Fibroblast of lung (primary cell): Measurements from ENCODE around the gene SELPLG. TPM values are rescaled to one million over a fixed set of nuclear protein-coding genes. Genes with fewer than 3 reads are reported as not detected.

Experiments
- DNase-seq, 2 donors: peaks; one replicate each; pipeline versions ENCODE4 v3.0.0 to v3.0.0-alpha.2; 2010; ENCODE audit warnings: low read depth in 2 of 2
- H2AFZ ChIP-seq: 2 replicates; pipeline ENCODE4 v1.5.1; 2012; ENCODE audit warnings: low read length, control low read depth, inconsistent platforms
- H3K27ac ChIP-seq: 2 replicates; pipeline ENCODE4 v1.5.1; 2011; ENCODE audit warnings: low read length, control low read depth; ENCODE audit not compliant: insufficient read depth
- H3K27me3 ChIP-seq: 2 replicates; pipeline ENCODE4 v1.5.1; 2011; ENCODE audit warnings: mild to moderate bottlenecking, low read length; ENCODE audit not compliant: control insufficient read depth, insufficient read depth
- H3K36me3 ChIP-seq: 2 replicates; pipeline ENCODE4 v1.5.1; 2011; ENCODE audit warnings: low read length; ENCODE audit not compliant: control insufficient read depth, insufficient read depth
- H3K4me1 ChIP-seq: 2 replicates; pipeline ENCODE4 v1.5.1; 2011; ENCODE audit warnings: low read length; ENCODE audit not compliant: control insufficient read depth, insufficient read depth; ENCODE audit errors: extremely low read depth
- H3K4me2 ChIP-seq: 2 replicates; pipeline ENCODE4 v1.5.1; 2011; ENCODE audit warnings: low read length, control low read depth; ENCODE audit not compliant: insufficient read depth; ENCODE audit errors: extremely low read depth
- H3K4me3 ChIP-seq, 4 experiments: fragments of 200-600 bp in 1 of 4; sonication (generic) in 1 of 4; replicated peaks in 1 of 4; 2 replicates each; pipeline ENCODE4 v1.5.1; 2011 to 2016; ENCODE audit warnings: low read length in 4 of 4, low read depth in 3 of 4, mild to moderate bottlenecking in 3 of 4, control low read depth in 2 of 4, inconsistent platforms in 1 of 4, mixed read lengths in 1 of 4; ENCODE audit not compliant: insufficient read depth in 1 of 4; ENCODE audit errors: control extremely low read depth in 1 of 4
- H3K79me2 ChIP-seq: 2 replicates; pipeline ENCODE4 v1.5.1; 2012; ENCODE audit warnings: mild to moderate bottlenecking, low read length, inconsistent platforms; ENCODE audit not compliant: control insufficient read depth, insufficient read depth
- H3K9ac ChIP-seq: 2 replicates; pipeline ENCODE4 v1.5.1; 2011; ENCODE audit warnings: mild to moderate bottlenecking, low read length, control low read depth; ENCODE audit not compliant: insufficient read depth
- H3K9me3 ChIP-seq: 2 replicates; pipeline ENCODE4 v1.5.1; 2012; ENCODE audit warnings: low read depth, low read length; ENCODE audit not compliant: control insufficient read depth, insufficient read depth
- H4K20me1 ChIP-seq: 2 replicates; pipeline ENCODE4 v1.5.1; 2011; ENCODE audit warnings: low read length; ENCODE audit not compliant: control insufficient read depth, insufficient read depth; ENCODE audit errors: extremely low read depth
- EZH2 ChIP-seq: IDR thresholded peaks from 2 replicates; pipeline ENCODE4 v1.5.1; 2012; ENCODE audit warnings: low read length, control low read depth, mild to moderate bottlenecking; ENCODE audit errors: missing control alignments
- polyA plus RNA-seq, 2 donors: library from polyadenylated mRNA; depleted of rRNA in 1 of 2; stranded (reverse) in 1 of 2; unstranded in 1 of 2; fragments of >200 nt; gene quantifications; 2 replicates each; pipeline ENCODE4 v1.2.1, GENCODE V29; 2011 to 2012; ENCODE audit warnings: missing spikeins in 1 of 2
- total RNA-seq: library from RNA; depleted of rRNA; stranded (reverse); fragments of >200 nt; gene quantifications from 2 replicates; pipeline ENCODE4 v1.2.1, GENCODE V29; 2014
- TF ChIP-seq, protein P1 (sequence below), 2 donors: IDR thresholded peaks in 1 of 2; conservative IDR thresholded peaks in 1 of 2; 1 replicate in 1 of 2; 2 replicates in 1 of 2; pipeline ENCODE4 v1.5.1; 2011 to 2012; ENCODE audit warnings: low read length in 2 of 2, control low read depth in 1 of 2, inconsistent platforms in 1 of 2, low read depth in 1 of 2, mild to moderate bottlenecking in 1 of 2

SELPLG gene
- total and polyA plus RNA-seq, 2 donors (not counting 1 experiment from before 2014, with no cell fraction given), result 1.5 to 3.0 TPM

DNA sequence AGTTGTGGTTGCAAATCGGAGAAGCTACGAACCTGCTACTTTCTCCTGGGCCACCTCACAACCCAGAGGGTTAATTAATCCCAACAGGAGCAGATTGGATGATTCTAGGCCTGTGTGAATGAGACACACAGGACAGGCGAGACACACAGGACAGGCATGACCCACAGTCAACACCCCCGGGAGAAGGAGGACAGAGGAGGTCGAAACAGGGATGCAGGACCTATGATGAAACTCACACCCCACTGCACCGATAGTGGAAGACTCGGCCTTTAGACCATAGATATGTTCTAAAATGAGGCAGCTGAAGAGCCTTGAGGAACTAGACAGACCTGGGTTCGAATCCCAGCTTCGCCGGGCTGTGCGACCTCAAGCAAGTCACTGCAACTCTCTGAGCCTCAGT, 47.4 kb downstream of the SELPLG start:
- TF ChIP-seq, protein P1, sequence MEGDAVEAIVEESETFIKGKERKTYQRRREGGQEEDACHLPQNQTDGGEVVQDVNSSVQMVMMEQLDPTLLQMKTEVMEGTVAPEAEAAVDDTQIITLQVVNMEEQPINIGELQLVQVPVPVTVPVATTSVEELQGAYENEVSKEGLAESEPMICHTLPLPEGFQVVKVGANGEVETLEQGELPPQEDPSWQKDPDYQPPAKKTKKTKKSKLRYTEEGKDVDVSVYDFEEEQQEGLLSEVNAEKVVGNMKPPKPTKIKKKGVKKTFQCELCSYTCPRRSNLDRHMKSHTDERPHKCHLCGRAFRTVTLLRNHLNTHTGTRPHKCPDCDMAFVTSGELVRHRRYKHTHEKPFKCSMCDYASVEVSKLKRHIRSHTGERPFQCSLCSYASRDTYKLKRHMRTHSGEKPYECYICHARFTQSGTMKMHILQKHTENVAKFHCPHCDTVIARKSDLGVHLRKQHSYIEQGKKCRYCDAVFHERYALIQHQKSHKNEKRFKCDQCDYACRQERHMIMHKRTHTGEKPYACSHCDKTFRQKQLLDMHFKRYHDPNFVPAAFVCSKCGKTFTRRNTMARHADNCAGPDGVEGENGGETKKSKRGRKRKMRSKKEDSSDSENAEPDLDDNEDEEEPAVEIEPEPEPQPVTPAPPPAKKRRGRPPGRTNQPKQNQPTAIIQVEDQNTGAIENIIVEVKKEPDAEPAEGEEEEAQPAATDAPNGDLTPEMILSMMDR (conservative IDR thresholded peaks at IDR 0.05 in 1 of 2, IDR thresholded peaks at IDR 0.05 in 1 of 2; ENCODE audit: low read depth in 1 of 2, low read length in 2 of 2), result no peak
- Histone ChIP-seq H3K4me2 (no peak overlapping the region), H3K79me2 (no peaks in the 10 kb centered on the region), H2AFZ (no peak overlapping the region), H3K36me3 (no peaks in the 10 kb centered on the region), H4K20me1 (no peaks in the 10 kb centered on the region), H3K4me1 (peaks cover 10% of the 10 kb centered on the region), H3K9me3 (no peaks in the 10 kb centered on the region), H3K4me3 (no peak overlapping the region), H3K9ac (no peak overlapping the region), H3K27me3 (no peaks in the 10 kb centered on the region), H3K27ac (no peak overlapping the region)
- no peak for DNase-seq

DNA sequence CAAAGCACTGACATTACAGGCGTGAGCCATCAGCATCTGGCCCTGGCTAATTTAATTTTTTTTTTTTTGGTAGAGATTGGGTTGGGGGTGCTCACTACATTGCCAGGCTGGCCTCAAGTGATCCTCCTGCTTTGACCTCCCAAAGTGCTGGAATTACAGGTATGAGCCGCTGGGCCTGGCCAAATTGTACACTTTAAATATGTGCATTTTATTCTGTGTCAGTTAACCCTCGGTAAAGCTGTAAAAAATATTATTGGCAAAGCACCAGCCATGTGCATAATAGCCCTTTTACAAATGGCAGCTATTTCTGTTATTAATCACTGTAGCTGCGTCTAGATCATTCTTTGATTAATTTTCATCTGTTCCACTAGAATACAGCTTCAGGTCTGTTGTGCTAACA, 47.8 kb downstream of the SELPLG start:
- Histone ChIP-seq H3K4me1 (peaks cover 10% of the 10 kb centered on the region), H4K20me1 (no peaks in the 10 kb centered on the region), H3K9ac (no peak overlapping the region), H3K79me2 (no peaks in the 10 kb centered on the region), H3K27me3 (no peaks in the 10 kb centered on the region), H3K9me3 (no peaks in the 10 kb centered on the region), H3K4me2 (no peak overlapping the region), H3K4me3 (no peak overlapping the region), H3K36me3 (no peaks in the 10 kb centered on the region), H2AFZ (no peak overlapping the region), H3K27ac (no peak overlapping the region)
- no peak for TF ChIP-seq EZH2
- TF ChIP-seq, protein P1 (conservative IDR thresholded peaks at IDR 0.05 in 1 of 2, IDR thresholded peaks at IDR 0.05 in 1 of 2; ENCODE audit: low read depth in 1 of 2, low read length in 2 of 2), result no peak
- DNase-seq, result no peak

DNA sequence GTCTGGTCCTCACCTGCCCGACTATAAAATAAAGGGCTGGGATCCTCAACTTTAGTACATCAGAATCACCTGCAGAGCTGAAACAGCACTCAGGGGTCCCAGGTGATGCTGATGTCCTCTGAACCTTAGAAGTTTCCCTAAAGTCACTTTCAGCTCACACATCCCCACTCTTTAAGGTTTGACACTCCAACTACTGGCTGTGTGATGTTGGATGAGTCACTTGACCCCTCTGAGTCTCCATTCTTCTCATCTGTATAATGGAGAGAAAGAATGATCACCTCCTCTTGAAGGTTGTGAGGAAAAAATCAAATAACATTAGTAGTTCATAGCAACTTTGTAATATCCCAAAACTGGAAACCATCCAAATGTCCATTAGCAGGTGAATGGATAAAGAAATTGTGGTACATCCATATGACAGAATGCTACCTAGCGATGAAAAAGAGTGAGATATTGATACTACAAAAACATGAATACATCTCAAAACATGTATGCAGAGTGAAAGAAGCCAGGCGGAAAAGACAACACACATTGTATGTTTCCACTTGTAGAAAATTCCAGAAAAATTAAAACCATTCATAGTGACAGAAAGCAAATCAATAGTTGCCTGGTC, 49.1 kb downstream of the SELPLG start:
- H3K4me2 ChIP-seq, result no peak overlapping the region
- no peak overlapping the region for H2AFZ ChIP-seq
- H3K9me3 ChIP-seq, result no peaks in the 10 kb centered on the region
- no peak overlapping the region for H3K9ac ChIP-seq
- H3K27me3 ChIP-seq, result no peaks in the 10 kb centered on the region
- H4K20me1 ChIP-seq, result no peaks in the 10 kb centered on the region
- H3K4me1 ChIP-seq, result peaks cover 17% of the 10 kb centered on the region
- H3K4me3 ChIP-seq, result no peak overlapping the region
- no peaks in the 10 kb centered on the region for H3K36me3 ChIP-seq
- no peak overlapping the region for H3K27ac ChIP-seq
- DNase-seq, result no peak
- no peaks in the 10 kb centered on the region for H3K79me2 ChIP-seq
- no peak for TF ChIP-seq EZH2
- TF ChIP-seq, protein P1 (conservative IDR thresholded peaks at IDR 0.05 in 1 of 2, IDR thresholded peaks at IDR 0.05 in 1 of 2; ENCODE audit: low read depth in 1 of 2, low read length in 2 of 2), result no peak
